ENCODE measurements around the gene C5orf52.
"Not testable (repeated sequence)": the region's sequence is repeated elsewhere in the genome, so short reads cannot be mapped to it uniquely, and the experiment has no call there.

C5orf52 gene

GRCh38 chr5:157670662-157671591 lies at the start of gene C5orf52:
Gene C5orf52 (plus strand): TSS chr5:157671533. CDS start chr5:157671615, 82 bp downstream.
- DNase-seq = no peak

DNA sequence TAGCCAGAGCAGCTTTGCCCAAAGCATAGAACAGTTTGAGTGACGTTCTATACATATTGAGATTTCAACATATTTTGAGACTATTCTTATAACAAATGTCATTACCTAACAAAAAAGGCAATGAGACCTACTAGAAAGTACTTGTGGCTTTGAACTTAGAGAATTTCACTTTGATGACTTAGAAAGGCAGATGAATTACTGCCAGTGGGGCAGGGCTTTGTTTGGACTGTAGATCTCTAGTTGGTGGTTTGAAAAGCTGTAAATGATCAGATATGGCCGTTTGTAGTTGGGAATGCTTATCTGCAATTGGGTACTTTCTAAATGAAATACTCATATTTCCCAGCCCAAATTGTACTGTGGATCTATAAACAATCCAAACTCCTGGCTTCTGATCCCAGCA lies 47.2 kb upstream of the C5orf52 start:
- DNase-seq = no peak

GRCh38 chr5:157626831-157627230 lies 44.5 kb upstream of the C5orf52 start:
- DNase-seq = no peak

DNA sequence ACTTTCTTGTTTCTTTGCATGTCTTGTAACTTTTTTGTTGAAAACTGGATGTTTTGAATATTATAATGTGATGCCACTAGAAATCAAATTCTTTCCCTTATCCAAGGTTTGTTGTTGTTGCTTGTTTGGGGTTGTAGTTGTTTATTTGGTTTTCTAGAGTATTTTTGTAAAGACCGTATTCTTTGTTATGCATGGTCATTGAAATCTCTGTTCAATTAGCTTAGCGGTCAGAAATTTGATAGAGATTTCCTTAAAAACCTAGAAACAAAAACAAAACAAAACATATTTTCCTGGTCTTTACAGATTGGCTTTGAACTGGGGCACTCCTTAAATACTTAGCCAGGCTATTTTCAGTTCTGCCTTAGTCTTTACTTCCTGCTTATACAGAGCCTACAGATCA lies 41.0 kb upstream of the C5orf52 start:
- no peak for DNase-seq

GRCh38 chr5:157640406-157641066 lies 30.8 kb upstream of the C5orf52 start:
- DNase-seq = no peak

- no peak for DNase-seq
Measured at GRCh38 chr5:157648275-157648990, 22.9 kb upstream of the C5orf52 start.

GRCh38 chr5:157649101-157649500 lies 22.2 kb upstream of the C5orf52 start:
- no peak for DNase-seq

DNA sequence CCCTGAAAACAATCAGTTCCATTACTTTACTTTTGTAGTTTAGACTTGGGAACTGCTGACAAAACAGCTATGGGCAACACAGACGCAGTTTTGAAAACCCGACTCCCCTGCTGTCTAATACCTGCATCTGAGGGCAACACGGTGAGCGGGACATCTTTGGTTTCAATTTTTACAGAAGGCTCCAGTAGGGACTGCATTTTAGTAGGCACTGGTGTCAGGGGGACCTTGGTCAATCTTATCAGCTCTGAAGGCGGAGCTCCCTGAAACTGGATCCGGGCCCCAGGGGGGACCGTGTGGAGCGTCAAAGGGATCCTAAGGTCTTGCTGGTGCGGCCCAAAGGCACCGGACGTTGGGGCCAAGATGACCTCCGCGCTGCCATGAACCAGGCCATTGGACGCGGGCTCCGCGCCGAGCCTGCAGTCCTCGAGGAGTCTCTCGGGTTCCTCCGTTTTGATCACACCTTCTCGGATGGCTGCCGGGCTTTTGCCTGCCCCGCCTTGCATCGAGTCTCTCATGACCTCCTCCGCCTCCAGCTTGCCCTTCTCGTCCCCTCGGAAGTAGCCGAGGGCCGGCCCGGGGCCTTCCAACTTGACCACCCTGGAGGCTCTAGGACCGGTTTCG lies 20.2 kb upstream of the C5orf52 start:
- DNase-seq = no peak

GRCh38 chr5:157651623-157652376 lies 19.5 kb upstream of the C5orf52 start:
- DNase-seq = no peak

GRCh38 chr5:157652377-157652692 lies 19.0 kb upstream of the C5orf52 start, which contains the start of gene SOX30:
Gene SOX30 (minus strand): TSS chr5:157652438. CDS start chr5:157652078, 360 bp downstream.
- no peak for DNase-seq

DNA sequence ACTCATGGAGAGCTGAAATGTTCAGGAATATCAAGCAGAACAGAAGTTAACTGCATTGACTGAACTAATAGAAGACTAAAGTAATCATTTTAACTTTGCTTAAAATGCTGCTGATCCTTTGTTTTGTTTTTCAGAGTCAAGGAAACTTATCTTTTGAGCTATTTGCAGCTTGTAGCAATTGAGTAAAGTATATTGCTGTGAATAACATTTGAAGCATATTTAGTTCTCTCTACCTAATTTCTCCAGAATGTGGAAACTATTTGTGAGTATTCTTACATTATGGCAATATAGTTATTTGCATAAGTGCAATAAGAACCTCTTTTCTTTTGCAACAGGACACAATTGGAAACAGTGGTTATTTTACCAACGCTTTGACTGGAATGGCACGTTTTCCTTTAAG lies 13.8 kb upstream of the C5orf52 start:
- no peak for DNase-seq

GRCh38 chr5:157658893-157659292 lies 12.4 kb upstream of the C5orf52 start:
- DNase-seq = no peak

- DNase-seq = no peak
Measured at GRCh38 chr5:157659868-157660660, 11.3 kb upstream of the C5orf52 start.

GRCh38 chr5:157665467-157666070 lies 5.8 kb upstream of the C5orf52 start:
- DNase-seq = no peak

DNA sequence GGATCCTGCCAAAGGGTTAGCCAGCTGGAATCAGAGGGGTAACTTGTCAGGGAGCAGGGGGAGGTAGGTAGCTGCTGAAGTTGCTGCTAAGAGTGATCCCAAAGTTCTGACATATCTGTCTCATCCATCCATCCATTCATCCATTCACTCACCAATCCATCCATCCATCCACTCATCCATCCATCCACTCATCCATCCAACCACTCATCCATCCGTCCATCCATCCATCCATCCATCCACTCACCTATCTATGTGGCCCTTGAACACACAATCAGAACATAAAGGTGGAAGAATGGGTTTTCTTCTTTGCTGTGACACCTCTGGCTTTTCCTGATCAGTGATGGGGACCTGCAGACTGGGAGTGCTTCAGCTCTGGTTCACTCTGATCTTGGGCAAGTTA lies 3.0 kb upstream of the C5orf52 start:
- DNase-seq = no peak

DNA sequence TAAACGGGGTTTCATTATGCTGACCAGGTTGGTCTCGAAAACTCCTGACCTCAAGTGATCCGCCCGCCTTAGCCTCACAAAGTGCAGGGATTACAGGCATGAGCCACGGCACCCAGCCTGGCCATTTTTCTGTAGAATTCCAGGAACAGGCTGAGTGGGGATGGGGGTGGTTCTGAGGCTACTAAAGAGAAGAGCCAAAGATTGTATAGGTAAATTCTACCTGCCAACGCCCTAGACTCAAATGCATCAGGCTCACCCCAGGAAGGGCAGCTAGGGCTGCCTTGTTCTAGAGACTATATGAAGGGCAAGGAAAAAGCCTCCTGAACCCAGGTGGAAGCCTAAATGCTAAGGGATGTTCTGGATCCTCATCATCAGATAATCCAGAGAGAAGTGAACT lies 1.6 kb upstream of the C5orf52 start:
- DNase-seq = no peak

GRCh38 chr5:157671592-157672330 lies 428 bp downstream of the C5orf52 start:
- no peak for DNase-seq

GRCh38 chr5:157672976-157673375 lies 1.6 kb downstream of the C5orf52 start:
- DNase-seq = no peak

DNA sequence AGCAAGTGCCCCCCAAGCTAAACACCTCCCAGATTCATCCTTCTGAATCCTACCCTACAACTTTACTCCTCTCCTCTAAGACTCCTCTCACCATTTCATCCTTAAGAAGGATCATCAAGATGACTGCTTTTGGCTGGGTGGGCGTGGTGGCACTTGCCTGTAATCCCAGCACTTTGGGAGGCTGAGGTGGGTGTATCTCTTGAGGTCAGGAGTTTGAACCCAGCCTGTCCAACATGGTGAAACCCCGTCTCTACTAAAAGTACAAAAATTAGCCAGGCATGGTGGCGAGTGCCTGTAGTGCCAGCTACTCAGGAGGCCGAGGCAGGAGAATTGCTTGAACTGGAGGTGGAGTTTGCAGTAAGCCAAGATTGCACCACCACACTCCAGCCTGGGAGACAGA lies 3.0 kb downstream of the C5orf52 start:
- not testable (repeated sequence) for DNase-seq

DNA sequence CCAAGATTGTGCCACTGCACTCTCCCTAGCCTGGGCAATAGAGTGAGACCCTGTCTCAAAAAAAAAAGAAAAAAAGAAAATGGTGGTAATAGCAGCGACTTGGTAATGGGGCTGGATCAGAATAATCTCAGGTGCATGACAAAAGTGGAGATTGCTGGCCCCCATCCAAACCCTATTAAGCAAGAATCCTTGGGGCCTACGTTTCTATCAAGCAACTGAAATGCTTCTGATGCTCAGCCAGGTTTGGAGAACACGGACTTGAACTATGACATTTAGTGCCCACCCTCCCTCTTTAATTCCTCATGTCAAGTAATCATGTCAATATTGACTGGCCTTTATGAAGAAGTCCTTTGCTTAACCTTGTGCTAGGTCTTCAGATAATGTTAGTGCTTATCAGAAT lies 6.6 kb downstream of the C5orf52 start:
- no peak for DNase-seq

Data from NCI-H446 treated with DMSO at 0.1 percent for 48 hours (cell line).